GM19455 (cell line): ENCODE results near the gene ZNF92.
"Not testable (repeated sequence)": the region's sequence is repeated elsewhere in the genome, so short reads cannot be mapped to it uniquely, and the experiment has no call there.

Experiments
- ATAC-seq: cut with Tn5 transposase; IDR thresholded peaks from one replicate; pipeline ENCODE4 v1.9.1; 2021; ENCODE audit not compliant: unreplicated experiment

Gene ZNF92

GRCh38 chr7:65423286-65423685, 49.6 kb downstream of the ZNF92 start:
- not testable (repeated sequence) for ATAC-seq

GRCh38 chr7:65429642-65430343, 56.1 kb downstream of the ZNF92 start:
- ATAC-seq: no peak

- ATAC-seq: no peak
Measured at GRCh38 chr7:65430344-65431186, 56.9 kb downstream of the ZNF92 start.

- no peak for ATAC-seq
Measured at GRCh38 chr7:65434307-65434706, 60.7 kb downstream of the ZNF92 start.

- ATAC-seq: no peak
Measured at GRCh38 chr7:65436163-65436562, 62.5 kb downstream of the ZNF92 start.

- ATAC-seq: no peak
Measured at GRCh38 chr7:65438598-65438997, 64.9 kb downstream of the ZNF92 start.

GRCh38 chr7:65441010-65441409, 67.4 kb downstream of the ZNF92 start:
- ATAC-seq: no peak

GRCh38 chr7:65444205-65444842, 70.7 kb downstream of the ZNF92 start:
- no peak for ATAC-seq

GRCh38 chr7:65444899-65445823, 71.5 kb downstream of the ZNF92 start:
- no peak for ATAC-seq

GRCh38 chr7:65447041-65447440, 73.4 kb downstream of the ZNF92 start:
- ATAC-seq: not testable (repeated sequence)

GRCh38 chr7:65448816-65449504, 75.3 kb downstream of the ZNF92 start:
- no peak for ATAC-seq

GRCh38 chr7:65449505-65449852, 75.8 kb downstream of the ZNF92 start:
- ATAC-seq: no peak
